ENCODE measurements around the gene KCNN4.
A peak's percentile ranks its signal among the peaks of the same experiment; 100 is the strongest.
"Not testable (repeated sequence)": the region's sequence is repeated elsewhere in the genome, so short reads cannot be mapped to it uniquely, and the experiment has no call there.

KCNN4 gene

DNA sequence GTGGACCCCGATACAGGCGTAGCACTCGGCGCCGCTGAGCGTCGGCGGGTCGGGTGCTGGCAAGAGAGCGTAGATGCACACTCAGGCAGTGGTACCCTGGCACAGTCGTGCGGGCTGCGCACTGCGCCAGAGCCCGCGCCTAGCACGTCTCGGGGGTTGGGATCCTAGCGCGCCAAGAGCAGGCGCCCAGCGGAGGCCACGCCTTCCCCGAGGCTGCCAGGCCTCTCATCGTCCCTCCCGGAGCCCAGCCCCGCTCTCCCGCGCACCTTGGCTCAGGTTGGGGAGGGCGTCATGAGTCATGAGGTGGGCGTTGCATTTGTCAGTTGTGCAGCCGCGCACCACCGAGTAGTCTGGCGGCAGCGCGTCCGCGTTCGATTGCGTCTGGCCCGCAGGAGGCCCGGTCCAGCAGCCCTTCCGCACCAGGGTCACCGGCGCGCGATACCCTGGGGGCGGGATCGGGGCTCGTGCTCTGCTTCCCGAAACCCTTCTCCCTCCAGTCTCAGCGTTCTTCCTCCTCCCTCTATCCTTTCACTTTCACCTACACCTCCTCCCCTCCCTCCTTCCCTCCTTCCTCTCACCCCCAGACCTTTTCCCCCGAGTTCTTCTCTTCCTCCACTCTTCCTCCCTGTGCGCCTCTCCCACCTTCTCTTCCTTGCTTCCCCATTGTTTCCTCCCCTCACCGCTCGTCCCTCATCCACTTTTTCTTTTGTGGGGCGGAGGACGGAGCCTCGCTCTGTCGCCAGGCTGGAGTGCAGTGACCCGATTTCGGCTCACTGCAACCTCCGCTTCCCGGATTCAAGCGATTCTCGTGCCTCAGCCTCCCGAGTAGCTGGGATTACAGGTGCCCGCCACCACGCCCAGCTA is 18.0 kb upstream of the KCNN4 start:
- no peak for DNase-seq (ENCODE audit: low read depth in 2 of 2)

DNA sequence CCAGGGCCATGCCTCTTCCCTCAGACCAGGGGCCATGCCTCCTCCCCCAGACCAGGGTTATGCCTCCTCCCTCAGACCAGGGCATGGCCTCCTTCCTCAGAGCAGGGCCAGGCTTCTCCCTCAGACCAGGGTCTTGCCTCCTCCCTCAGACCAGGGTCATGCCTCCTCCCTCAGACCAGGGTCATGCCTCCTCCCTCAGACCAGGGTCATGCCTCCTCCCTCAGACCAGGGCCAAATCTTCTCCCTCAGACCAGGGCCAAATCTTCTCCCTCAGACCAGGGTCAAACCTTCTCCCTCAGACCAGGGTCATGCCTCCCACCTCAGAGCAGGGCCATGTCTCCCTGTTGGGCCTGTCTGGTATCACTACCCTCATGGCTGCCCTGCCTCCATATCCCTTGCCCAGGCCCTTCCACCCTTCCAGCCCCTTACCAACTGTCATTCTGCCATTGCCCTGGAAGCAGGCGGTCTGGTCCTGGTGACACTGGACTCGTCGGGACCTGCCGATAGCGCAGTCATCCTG is 17.3 kb upstream of the KCNN4 start:
- DNase-seq (ENCODE audit: low read depth in 2 of 2): no peak

DNA sequence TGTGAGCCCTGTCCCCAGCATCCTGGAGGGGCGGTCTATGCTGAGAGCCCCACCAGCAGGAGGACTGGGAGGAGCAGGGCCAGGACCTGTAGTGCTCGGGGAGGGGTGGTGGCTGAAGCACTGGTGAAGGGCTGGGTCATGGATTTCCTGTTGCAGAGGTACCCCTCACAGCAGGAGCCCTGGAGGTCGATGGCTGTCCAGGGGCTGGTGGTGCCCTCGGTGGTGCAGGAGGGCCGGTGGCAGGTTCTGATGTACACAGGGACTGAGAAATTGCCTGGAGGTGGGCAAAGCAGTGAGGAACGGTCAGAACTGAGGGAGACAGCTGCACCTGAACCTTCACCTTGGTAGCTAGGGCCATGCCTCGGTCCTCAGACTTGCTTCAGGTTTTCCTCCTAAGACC is 16.8 kb upstream of the KCNN4 start:
- no peak for DNase-seq (ENCODE audit: low read depth in 2 of 2)

DNA sequence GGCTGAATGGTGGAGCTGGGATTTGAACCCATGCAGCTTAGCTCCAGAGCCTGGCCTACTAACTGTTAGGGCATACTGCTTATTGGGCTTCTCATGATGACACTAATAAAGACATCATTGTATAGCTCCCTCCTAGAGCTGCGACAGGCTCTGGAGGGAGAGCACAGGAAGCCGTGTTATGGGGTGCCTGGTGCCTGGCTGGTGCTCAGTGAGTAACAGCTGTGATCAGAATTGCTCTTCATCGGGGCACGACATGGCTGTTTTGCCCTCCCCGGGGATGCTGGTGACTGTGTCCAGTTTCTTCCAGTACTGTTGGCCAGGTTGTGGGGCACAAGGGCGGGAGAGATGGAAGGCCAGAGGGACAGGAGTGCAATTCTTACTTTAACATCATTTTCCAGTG is 16.3 kb upstream of the KCNN4 start:
- no peak for DNase-seq (ENCODE audit: low read depth in 2 of 2)

DNA sequence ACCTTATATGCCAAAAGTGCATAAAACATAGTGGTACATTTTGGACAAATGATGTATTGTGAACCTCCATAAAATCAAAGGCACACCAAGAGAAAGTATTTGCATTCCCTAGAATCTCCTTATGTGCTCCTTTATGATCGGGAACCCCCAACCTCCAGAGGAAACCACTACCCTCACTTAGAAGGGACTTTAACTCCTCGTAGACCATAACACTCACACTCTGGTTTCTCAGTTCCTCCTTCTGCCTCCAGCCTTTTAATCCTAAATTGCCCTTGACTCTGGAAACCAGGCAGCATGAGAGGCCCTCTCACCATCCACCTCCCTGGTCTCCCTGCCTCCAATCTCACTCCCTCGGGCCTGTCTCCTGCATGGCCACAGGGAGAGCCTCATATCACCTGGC is 9.8 kb upstream of the KCNN4 start:
- DNase-seq (ENCODE audit: low read depth in 2 of 2): no peak

DNA sequence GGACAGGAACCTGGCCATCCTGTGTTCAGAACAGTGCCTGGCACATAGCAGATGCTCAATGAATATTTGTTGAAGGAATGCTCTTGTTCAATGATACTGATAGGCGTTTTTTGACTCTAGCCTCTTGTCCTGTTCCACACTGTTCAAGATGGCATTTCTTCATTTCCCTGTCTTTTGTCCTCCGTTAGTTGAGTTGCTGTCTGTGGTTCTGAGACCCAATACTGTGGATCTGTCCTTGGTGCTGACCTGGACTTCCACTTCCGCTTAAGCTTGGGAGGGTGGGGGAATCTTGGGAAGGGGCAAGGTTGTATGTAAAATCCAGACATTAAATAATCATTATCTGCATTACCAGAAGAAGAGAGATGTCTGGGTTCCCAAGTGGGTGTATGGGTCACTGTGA is 8.3 kb upstream of the KCNN4 start:
- no peak for DNase-seq (ENCODE audit: low read depth in 2 of 2)

DNA sequence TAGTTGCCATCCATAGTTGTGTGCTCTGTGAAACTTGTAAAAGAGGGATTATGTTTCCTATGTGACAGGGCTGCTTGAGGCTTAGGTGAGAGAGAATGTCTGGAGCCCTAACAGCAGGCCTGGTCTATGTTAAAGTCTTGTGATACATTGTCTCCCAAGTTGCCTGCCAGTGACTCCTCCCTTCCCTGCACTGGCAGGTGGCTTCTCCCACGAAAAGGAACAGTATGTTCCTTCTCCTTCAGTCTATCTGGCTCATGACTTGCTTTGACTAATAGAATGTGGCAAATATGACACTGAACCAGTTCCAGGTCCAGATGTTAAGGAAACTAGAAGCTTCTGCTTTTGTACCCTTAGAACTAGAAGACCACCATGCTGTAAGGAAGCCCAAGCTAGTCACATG is 5.9 kb upstream of the KCNN4 start:
- DNase-seq (ENCODE audit: low read depth in 2 of 2): no peak

DNA sequence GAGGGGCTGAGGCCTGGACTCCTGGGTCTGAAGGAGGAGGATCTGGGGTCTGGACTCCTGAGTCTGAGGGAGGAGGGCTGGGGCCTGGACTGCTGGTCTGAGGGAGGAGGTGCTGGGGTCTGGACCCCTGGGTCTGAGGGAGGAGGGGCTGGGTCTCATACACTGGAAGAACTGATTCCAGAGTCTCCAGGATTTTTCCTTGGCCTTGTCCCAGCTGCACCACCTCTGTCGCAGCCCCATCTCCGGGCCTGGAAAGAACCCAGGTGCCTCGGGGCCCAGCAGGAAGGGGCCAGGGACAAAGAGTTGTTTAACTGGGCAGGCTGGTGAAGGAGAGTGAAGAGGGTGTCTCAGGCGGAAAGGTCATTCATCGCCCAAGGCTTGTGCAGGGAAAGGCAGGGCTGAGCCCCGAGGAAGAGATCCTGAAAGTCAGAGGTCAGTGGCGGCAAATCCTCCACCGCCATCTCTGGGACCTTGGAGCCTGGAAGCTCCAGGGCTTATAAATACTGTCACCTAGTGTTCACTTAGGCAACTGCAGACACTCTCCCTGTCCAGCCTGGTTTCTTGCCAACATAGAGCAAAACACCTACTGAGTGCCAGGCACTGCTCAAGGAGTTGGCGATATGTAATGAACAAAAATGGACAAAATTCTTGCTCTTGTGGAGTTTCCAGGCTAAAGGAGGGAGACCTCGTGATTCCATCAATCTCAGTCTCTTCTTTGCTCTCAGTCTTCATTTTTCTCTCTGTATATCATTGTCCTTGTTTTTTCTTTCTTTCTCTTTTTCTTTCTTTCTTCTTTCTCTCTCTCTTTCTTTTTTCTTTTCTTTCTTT is 4.4 kb upstream of the KCNN4 start:
- DNase-seq (ENCODE audit: low read depth in 2 of 2): no peak

DNA sequence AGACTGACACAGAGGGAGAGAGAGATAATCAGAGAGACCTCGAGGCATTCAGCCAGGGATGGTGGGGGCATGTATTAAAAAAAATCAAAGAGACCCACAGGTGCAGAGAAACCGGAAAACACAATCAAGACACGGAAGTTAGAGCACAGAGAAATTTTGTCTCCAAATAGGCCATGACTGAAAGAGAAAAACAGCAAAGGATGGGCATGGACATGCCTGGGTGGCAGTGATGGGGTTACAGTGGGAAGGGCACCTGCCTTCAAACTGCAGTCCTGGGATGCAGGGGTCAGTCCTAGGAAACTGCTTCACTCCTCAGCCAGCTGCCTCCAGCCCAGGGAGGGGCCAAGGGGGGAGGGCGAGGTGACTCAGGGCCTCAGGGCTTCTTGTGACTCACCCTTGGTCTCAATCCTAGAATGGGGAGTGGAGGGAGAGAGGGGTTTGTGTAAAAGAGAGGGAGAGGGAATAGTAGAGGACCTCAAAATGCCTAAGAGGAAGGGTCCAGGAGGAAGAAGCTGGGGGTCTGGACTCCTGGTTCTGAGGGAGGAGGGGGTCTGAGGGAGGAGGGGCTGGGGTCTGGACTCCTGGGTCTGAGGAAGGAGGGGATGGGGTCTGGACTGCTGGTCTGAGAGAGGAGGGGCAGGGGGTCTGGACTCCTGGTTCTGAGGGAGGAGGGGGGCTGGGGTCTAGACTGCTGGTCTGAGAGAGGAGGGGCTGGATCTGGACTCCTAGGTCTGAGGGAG is 3.6 kb upstream of the KCNN4 start:
- peak in 1 of 2 donors; percentile 51 for DNase-seq (ENCODE audit: low read depth in 2 of 2)

DNA sequence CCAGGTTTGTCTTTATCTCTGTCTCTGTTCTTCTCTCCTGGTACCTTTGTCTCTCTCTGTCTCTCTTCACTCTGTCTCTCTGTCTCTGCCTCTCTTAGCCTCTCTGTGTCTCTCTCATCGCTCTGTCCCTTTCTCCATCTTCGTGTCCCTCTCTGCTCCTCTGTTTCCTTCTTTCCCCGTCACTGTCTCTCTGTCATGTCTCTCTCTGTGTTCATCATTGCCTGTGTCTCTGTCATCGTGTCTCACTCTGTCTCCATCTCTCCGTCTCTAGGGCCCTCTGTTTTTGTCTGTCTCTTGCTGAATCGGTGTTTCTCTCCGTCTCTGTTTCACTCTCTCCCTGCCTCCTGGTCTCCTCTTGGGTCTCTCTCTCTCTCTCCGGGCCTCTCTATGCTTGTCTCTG is 2.9 kb upstream of the KCNN4 start:
- DNase-seq (ENCODE audit: low read depth in 2 of 2): no peak

DNA sequence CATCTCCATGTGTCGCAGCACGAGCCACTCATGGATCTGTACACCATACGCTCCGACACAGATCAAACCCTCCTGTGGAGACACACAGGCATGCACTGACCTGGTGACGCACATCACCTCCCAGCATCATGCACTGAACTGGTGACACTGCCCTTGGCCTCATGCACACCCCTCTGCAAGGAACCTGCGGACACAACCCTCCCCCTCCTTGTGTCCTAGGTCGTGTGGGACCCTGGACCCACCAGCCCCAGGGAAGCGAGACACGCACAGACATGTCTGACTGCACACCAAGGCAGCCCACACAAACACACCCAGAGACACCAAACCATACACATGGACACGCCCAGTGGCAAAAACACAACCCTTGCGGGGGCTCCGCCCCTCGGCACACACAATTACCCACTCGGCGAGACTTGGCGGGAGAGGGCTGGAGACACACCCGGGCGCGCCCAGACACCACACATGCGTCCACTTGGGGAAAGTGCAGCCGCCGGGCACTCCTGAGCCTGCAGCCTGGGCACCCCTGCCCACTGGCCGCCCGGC is 2.0 kb upstream of the KCNN4 start:
- no peak for DNase-seq (ENCODE audit: low read depth in 2 of 2)

DNA sequence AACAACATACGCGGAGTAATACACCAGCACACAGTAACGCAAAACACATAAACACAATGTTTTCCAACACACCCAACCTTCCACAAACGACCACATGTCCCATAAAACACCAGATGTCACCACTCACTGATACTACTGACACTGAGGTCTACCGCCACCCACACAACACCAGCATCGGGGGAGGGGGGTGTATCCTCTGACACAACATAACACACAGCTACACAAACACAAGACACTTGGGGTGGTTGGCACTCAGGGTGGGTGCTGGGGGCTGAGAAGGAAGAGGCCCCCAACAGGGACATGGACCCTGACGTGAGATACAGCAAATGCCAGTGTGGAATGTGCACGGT is 1.5 kb upstream of the KCNN4 start:
- DNase-seq (ENCODE audit: low read depth in 2 of 2): no peak

DNA sequence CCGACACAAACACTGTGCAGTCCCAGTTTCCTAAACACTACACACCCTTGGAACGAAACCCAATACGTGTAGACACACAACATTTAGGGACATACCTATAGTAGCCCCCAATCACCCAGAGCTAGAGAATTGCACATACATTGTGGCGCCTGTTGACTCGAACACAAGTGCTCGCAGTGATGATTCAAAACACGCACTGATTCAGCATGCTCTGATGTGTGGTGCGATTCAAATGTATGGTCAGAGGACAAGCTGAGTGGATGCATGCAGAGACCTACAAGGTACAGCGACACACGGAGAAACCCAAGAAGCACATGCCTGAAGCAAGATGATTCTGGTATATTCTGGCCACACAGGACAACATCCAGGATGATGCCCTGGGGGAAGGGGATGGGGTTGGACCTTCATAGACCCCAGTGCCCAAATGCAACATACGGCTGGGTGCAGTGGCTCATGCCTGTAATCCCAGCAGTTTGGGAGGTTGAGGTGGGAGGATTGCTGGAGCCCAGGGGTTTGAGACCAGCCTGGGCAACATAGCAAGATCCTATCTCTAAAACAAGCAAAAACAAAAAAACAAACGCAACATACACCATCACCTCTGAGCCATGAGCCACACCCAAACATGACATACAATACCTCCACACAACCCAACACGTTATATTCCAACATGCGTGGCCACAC is 997 bp upstream of the KCNN4 start:
- no peak for DNase-seq (ENCODE audit: low read depth in 2 of 2)

DNA sequence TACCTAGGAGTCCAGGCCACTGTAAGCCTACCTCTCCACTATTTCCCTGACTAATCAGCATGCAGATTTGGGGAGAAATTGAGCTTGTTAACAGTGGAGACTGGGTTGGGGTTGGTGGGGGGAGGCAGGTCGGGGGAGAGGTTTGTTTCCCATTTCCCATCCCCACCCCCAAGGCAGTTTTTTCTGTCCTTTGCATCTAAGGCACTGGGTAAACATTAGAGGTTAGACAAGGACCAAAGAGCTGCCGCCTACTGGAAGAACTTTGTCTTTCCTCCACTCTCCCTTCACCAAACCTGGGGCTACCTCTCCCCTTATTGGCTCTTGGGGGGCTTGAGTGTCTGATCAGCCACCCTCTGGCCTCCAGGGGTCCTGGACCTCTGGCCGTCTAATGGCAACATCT is 953 bp downstream of the KCNN4 start:
- no peak for DNase-seq (ENCODE audit: low read depth in 2 of 2)

DNA sequence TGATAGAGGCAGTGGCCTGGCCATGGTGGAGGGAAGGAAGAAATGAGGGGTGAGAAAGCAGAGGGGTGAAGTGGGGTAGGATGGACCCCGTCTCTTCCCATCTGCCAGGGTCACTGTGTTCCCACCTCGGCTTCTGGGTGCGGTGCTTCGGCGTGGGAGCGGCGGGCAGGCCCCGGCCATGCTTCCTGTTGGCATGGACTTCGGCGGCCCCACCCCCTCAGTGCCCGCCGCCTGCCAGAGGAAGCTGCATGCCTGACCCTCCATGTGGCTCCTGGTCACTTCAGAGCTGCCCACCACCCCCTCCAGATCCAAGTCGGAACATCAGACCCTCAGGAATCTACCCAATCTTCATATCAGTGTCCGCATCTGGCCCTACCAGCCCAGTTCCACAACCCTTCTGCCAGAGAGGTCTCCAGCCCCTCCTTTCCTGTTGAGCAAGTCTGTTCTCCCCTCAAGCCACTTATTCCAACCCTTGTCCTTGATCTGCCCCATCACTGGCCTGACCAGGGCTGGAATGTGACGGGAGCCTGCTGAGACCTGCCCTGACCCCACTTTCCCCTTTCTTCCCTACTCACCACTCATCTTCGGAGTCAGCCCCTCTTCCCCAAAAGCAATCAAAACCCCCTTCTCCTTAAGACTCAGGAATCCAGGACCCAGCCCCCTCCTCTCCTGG is 1.5 kb downstream of the KCNN4 start:
- DNase-seq (ENCODE audit: low read depth in 2 of 2): no peak

DNA sequence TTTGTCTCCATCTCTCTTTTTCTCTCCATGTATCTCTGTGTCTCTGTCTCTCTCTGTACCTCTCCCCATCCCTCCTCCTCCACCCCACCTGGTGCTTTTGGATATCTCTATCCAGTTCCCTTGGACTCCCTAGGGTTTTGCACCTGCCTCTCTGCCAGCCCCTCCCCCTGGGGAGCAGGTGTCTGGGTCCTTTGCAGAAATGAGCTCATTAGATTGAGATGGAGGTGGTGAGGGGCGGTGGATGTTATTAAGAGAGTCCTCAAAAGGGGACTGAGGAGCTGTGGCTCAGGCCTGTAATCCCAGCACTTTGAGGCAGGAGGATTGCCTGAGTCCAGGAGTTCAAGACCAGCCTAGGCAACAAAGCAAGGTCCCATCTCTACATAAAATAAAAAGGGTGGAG is 2.1 kb downstream of the KCNN4 start:
- no peak for DNase-seq (ENCODE audit: low read depth in 2 of 2)

DNA sequence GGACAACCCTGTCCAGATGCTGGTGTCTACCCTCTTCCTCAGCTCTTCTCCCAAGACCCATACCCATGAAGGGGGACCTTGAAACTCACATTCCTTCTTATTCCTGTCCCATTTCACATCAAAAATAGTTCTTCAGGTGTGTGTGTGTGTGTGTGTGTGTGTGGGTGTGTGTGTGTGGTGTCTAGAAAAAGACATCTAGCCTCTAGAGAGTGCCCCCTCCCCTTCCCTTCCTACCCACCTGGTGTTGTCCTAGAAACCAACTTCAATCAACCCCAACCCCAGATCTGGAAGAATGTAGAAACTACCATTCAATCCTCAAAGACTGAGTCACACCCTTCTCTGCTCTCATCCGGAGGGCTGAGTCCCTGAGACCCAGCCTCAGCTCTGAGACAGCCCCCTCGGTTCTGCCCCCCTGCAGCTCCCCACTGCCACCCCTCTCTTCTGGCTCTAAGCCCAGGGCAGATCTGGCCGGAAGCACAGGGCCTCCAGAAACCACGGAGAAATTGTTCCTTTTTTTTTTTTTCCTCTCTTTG is 3.5 kb downstream of the KCNN4 start:
- no peak for DNase-seq (ENCODE audit: low read depth in 2 of 2)

DNA sequence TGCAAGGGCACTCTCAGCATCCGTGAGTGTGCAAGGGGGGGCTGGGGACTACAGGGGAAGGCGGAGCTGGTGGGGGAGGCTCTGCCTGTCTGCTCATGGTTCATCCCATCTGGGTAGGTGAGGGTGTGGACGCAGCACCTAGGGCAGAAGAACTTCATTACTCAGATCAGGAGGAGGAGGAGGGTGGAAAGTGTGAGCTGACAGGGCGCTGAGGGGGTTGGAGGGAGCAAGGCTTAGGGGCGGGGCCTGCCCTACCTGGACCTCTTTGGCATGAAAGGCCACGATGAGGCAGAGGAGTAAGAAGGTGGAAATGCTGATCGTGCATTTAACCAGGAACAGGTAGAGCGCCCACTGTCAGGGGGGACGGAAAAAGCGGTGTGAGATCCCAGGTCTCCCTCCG is 4.5 kb downstream of the KCNN4 start:
- DNase-seq (ENCODE audit: low read depth in 2 of 2): peak in 1 of 2 donors; percentile 45

DNA sequence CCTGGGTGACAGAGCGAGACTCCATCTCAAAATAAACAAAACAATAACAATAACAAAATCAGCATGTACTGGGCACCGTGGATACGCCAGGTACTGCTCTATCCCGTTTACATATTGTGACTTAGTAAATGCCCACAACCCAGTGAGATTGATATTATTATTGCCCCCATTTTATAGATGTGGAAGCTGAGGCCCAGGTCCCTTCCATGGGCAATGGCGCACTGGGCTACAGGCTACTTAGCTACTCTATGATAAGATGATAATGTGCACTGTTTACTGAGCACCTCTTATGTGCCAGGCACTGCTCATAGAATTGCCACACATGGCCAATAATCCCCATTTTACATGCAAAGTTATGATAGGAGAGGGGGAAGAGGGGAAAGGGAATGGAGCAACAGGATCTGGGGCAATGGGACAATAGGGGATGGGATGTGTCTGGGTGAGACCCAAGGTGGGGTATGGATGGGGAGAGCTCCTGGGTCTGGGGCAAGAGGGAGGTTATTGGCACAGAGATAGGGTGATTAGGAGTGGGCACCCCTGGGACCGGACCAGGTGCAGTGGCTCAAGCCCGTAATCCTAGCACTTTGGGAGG is 5.4 kb downstream of the KCNN4 start:
- no peak for DNase-seq (ENCODE audit: low read depth in 2 of 2)

DNA sequence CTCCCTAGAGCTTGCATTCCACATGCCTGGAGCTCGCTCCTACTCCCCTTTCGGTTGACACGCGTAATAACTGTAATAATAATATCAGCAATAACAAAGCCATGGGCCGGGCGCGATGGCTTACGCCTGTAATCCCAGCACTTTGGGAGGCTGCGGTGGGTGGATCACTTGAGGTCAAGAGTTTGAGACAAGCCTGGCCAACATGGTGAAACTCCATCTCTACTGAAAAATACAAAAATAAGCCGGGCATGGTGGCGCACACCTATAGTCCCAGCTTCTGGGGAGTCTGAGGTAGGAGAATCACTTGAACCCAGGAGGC is 5.9 kb downstream of the KCNN4 start:
- DNase-seq (ENCODE audit: low read depth in 2 of 2): not testable (repeated sequence)

All from stimulated activated CD4-positive, alpha-beta T cell treated with anti-CD3 and anti-CD28 coated beads, Interleukin-1b, Interleukin-23, amount 100 ng/mL, for 1 hour (primary cell).